GM19468 (cell line): ENCODE data around the gene APBB2.

Source experiments
- ATAC-seq: cut with Tn5 transposase; IDR thresholded peaks from one replicate; pipeline ENCODE4 v1.9.1; 2021; ENCODE audit warnings: mild to moderate bottlenecking, moderate library complexity, moderate number of reproducible peaks; ENCODE audit not compliant: unreplicated experiment; ENCODE audit errors: extremely low read depth

APBB2 gene

GRCh38 chr4:41142376-41143310 lies 71.7 kb downstream of the APBB2 start:
- ATAC-seq = no peak

- ATAC-seq = no peak
Measured at GRCh38 chr4:41141900-41142299, 72.4 kb downstream of the APBB2 start.

DNA sequence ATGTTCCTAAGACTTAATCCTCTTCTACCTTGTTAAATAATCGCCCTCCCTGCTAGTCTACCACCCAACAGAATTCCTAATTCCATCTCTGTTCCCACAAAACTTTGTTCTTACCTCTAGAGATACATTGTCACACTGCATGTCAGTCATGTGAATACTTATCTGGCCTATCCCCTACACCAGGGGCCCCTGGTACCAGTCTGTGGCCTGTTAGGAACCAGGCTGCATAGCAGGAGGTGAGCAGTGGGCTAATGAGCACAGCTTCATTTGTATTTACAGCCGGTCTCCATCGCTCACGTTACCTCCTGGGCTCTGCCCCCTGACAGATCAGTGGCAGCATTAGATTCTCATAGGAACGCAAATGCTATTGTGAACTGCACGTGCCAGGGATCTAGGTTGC lies 73.9 kb downstream of the APBB2 start:
- no peak for ATAC-seq

- ATAC-seq = no peak
Measured at GRCh38 chr4:41137879-41138278, 76.5 kb downstream of the APBB2 start.

- ATAC-seq = no peak
Measured at GRCh38 chr4:41136456-41136855, 77.9 kb downstream of the APBB2 start.

DNA sequence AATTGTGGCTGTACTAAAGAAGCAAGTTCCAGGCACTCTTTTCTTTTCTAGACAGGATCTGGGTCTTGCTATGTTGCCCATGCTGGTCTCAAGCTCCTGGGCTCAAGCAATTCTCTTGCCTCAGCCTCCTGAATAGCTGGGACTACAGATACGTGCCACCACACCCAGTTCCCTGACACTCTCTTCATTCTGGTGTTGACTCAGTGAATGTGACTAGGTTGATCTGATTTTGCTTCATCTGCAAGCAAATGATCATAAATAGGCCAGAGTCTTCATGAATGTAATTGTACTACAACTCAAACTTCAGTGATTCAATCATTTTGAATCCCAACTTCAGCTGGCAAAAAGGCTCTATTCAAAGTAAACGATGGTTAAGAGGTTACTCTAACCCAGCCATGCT lies 78.5 kb downstream of the APBB2 start:
- no peak for ATAC-seq

- no peak for ATAC-seq
Measured at GRCh38 chr4:41134581-41134980, 79.8 kb downstream of the APBB2 start.

DNA sequence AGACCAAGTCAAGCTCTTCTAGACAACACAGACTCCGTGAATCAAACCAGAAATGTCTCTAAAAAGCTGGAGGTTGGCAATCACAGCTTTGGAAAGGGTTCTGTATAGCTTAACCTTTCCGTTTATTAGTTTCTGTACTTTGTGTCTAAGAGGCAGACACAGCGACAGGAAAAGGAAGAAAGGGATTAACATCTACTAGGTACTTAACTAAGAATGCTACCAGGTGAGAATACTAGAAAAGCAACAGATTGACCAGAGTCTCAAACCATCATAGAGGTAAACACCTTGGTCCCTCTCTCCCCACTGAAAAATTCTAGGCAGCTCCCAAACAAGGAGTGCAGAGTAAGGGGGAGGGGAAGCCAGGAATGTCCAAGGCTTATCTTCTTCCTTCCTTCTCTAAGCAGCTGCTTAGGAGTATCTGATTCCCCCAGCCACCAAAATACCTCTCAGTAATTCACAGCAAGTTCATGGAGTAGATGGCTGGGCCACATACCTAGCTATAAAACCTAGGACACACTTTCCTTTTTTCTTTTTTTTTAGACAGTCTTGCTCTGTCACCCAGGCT lies 80.8 kb downstream of the APBB2 start:
- no peak for ATAC-seq

DNA sequence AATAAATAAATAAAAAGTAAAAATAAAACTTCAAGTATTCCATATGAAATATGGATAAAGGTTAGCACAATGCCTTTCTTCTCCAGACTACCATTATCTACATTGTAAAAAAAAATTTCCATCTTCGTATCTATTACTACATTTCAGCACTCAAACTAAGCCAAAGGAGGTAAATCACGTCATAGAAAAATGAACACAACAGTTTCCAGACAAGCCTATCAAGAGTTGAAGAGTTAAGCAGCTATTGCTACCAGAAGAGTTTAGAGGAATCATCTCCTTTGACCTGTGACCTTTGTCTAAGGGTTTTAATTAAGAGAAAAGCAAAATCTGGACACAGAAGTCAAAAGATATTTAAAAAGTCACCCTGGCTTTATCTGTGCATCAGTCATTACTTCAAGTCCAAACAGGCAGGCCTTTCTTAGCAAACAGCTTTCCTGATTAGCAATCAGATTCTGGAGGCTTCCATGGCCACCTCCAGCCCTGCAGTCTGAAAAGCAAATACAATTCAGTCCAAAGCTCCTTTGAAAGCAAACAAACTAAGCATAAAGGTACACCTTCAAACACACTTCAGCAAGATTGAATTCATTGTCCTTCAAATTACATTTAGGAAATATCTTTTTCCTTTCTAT lies 82.2 kb downstream of the APBB2 start:
- ATAC-seq = no peak

GRCh38 chr4:41129936-41130440 lies 84.4 kb downstream of the APBB2 start:
- no peak for ATAC-seq

DNA sequence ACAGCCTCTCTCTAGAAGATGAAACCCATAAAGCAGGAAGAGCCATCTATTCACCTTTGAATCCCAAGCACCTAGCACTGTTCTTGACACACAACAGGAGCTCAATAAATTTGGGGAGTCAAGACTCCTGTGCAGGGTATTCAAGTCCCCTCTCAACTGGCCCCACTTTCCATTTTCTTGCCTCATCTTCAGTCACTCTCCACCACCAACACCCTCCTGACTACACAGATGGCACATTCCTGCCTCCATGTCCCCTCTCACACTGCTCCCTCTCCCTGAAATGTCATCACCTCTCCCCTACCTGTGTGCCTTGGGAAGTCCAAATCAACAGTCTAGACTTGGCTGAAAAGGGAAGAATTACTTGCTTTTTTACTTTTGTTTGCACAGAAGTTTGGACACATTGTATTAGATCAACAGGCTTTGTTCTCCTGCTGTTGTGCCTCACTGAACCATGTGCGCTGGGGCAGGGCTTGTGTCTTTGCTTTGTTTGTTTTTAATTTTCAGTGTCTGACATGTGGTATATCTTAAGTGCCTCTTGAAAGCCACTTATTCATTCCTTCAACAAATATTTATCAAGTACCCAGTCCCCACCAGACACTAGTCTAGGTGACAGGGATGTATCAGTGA lies 85.1 kb downstream of the APBB2 start:
- ATAC-seq = no peak

DNA sequence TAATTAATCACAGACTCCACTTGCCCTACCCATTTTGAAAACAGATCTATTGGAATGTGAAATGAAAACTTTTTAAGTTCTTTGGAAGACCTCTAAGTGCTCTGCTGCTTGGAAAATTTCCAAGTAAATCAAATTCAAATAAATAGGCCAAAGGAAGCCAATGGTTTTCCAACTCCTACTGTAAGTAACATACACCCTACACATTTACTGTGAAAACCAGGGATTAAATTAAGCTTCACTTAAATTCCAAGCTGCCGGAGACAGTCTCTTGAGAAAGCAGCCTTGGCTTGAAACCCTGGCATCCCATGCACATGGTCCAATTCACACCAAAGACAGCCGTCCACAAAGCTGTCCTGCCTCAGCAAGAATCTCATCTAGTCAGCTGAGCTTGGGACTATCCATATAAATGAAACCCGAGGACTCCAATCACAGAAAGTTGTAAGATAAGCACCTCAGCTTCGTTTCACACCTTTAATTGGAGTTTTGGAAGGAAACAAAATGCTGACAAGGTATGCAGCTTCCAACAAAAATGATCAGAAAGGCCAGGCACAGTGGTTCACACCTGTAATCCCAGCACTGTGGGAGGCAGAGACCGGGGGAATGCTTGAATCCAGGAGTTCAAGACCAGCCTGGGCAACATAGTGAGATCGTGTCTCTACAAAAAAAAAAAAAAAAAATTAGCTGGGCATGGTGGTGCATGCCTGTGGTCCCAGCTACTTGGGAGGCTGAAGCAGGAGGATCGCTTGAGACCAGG lies 88.6 kb downstream of the APBB2 start:
- ATAC-seq = no peak

- ATAC-seq = no peak
Measured at GRCh38 chr4:41124916-41125548, 89.3 kb downstream of the APBB2 start.

- ATAC-seq = no peak
Measured at GRCh38 chr4:41122775-41123174, 91.6 kb downstream of the APBB2 start.

- no peak for ATAC-seq
Measured at GRCh38 chr4:41122309-41122708, 92.0 kb downstream of the APBB2 start.

DNA sequence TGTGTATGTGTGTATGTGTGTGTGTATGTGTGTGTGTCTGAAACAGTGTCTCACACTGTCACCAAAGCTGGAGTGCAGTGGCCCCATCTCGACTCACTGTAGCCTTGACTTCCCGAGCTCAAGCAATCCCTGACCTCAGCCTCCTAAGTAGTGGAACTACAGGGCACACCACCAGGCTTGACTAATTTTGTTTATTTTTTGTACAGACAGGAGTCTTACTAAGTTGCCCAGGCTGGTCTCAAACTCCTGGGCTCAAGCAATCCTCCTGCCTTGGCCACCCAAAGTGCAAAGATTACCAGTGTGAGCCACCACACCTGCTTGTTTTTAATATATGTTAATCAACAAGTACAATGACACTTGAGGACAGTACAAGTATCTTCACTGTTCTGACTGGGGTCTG lies 92.4 kb downstream of the APBB2 start:
- no peak for ATAC-seq

DNA sequence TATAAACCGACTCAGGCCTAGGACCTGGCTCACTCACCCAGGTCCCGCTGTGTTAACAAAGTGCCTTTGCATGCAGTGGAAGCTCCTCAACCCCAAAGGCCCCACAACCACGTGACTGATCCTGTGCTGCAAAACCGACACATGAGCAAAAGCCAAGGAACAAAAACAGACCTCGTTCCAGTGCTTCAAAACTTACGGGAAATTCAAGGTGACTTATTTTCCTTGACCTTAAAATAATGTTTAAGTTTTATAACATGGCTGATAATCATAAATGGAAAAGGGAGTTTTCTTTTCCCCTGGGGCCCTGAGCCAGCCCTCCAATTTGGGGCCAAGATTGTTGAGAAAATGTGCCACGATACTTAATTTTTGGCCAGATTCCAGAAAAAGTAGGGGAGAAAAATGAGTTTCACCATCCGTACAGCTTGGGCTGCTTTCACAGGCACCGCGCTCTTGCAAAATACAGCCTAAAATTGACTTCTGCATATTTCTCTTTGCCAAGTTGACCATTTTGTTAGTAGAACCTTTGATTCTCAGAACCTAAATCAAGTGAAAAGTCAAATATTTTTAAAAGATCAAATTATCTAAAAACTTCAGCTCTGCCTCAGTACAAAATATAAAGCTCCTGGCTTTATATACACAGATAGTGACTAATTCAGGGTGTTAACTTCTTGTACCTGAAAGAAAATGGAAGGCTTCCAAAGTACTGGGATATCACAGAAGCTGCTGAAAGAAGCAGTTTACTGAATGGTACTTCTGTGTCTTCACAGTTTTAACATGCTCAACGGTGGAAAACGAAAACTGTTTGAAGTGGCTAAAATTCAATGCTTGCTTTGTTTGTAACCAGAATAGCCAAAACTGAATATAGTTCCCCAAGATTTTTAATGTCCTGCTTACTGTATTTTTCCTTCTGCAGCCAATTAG lies 93.8 kb downstream of the APBB2 start:
- no peak for ATAC-seq

DNA sequence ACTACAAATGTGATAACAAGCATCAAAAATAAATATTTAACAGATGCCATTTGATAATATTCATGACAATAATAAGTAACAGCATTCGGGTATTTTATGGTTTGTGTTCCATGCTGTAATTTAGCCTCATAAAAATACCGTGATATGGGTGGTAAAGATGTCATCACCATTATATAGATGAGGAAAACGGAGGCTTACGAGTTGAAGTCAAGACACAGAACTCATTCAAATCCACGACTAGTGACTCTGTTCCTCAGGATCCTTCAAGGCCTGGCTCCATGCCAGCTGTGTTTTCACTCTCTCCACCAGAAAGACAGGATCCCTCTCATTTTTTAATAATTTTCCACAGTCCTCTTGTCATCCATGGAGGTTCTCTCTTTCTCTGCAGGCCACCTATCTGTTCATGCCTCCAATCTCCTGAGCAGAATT lies 94.5 kb downstream of the APBB2 start:
- no peak for ATAC-seq
